HCT116 (cell line): ENCODE data around the gene HNRNPL.

Source experiments
- MAX ChIP-seq: IDR thresholded peaks from 2 replicates; pipeline ENCODE4 v1.6.1; 2012
- POLR2AphosphoS5 ChIP-seq: IDR thresholded peaks from 2 replicates; pipeline ENCODE4 v1.6.1; 2011; ENCODE audit warnings: mild to moderate bottlenecking, low read depth, low read length, moderate library complexity
- SP1 ChIP-seq: IDR thresholded peaks from 2 replicates; pipeline ENCODE4 v1.6.1; 2012; ENCODE audit warnings: low read depth
- ZNF274 ChIP-seq: fragments of 200-500 bp; sonication (Bioruptor generic); IDR thresholded peaks from 2 replicates; pipeline ENCODE4 v1.6.1; 2014; ENCODE audit warnings: mild to moderate bottlenecking, low read depth, low read length, inconsistent platforms
- TF ChIP-seq, protein P1 (sequence below), 3 experiments: fragments of 200-600 bp in 1 of 3; sonication (generic) in 1 of 3; IDR thresholded peaks in 2 of 3; conservative IDR thresholded peaks in 1 of 3; 2 replicates each; pipeline ENCODE4 v1.5.1; 2012 to 2017; ENCODE audit warnings: low read depth in 2 of 3, low read length in 2 of 3, antibody characterized with exemption in 1 of 3, borderline replicate concordance in 1 of 3, control low read depth in 1 of 3, mild to moderate bottlenecking in 1 of 3, mixed read lengths in 1 of 3, mixed run types in 1 of 3, moderate library complexity in 1 of 3; ENCODE audit not compliant: insufficient read depth in 1 of 3

DNA sequence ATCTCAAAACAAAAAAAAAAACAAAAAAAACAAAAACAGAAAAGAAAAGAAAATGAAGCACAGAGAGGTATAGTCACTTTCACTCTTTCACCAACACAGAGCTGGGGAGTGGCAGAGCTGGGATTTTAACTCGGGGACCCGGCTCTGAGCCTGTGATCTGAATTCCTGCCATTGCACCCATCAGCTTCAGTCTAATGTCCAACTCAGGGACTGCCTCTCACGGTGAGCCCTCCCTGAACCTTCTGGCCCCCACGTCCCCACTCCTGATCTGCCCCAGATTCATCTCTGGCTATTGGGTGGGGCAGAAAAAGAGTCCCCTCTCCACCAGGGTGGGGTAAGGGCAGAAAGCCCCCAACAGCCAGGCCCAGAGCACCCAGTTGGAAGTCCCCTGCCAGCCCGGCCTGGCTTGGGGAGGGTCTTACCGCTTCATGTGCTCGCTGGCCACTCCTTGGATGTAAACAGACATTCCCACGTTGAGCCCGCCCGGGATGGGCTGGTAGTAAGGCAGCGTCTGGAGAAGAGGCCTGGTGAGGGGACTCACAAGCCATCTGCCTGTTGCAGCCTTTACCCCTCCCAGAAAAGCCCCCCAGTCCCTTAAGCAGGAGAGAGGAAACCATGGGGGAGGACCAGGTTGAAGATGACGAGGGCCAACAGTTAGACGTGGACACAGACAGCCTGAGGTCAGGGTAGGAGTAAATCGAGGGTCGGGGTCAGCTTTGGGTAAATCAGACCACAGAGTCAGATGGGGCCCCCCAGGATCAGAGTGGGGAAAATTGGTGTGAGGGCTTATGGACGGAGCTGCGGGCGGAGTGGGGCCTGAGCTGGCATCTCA lies 37.6 kb downstream of the HNRNPL start:
- no peak for TF ChIP-seq ZNF274
- TF ChIP-seq SP1 = no peak
- TF ChIP-seq POLR2AphosphoS5 = no peak
- no peak for TF ChIP-seq MAX
- TF ChIP-seq, protein P1, sequence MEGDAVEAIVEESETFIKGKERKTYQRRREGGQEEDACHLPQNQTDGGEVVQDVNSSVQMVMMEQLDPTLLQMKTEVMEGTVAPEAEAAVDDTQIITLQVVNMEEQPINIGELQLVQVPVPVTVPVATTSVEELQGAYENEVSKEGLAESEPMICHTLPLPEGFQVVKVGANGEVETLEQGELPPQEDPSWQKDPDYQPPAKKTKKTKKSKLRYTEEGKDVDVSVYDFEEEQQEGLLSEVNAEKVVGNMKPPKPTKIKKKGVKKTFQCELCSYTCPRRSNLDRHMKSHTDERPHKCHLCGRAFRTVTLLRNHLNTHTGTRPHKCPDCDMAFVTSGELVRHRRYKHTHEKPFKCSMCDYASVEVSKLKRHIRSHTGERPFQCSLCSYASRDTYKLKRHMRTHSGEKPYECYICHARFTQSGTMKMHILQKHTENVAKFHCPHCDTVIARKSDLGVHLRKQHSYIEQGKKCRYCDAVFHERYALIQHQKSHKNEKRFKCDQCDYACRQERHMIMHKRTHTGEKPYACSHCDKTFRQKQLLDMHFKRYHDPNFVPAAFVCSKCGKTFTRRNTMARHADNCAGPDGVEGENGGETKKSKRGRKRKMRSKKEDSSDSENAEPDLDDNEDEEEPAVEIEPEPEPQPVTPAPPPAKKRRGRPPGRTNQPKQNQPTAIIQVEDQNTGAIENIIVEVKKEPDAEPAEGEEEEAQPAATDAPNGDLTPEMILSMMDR (IDR thresholded peaks at IDR 0.05 in 2 of 3, conservative IDR thresholded peaks at IDR 0.05 in 1 of 3; ENCODE audit: borderline replicate concordance in 1 of 3, insufficient read depth in 1 of 3, low read depth in 2 of 3, low read length in 2 of 3) = no peak
